Activated gamma-delta T cell treated with anti-CD3 and anti-CD28 coated beads, Interleukin-2, amount 50 U/mL, for 16 hours (primary cell): ENCODE data around the gene NELL2.

Experiments used
- DNase-seq: peaks from one replicate; pipeline ENCODE4 v3.0.0-alpha.2; 2020; ENCODE audit warnings: low read depth

The NELL2 gene

DNA sequence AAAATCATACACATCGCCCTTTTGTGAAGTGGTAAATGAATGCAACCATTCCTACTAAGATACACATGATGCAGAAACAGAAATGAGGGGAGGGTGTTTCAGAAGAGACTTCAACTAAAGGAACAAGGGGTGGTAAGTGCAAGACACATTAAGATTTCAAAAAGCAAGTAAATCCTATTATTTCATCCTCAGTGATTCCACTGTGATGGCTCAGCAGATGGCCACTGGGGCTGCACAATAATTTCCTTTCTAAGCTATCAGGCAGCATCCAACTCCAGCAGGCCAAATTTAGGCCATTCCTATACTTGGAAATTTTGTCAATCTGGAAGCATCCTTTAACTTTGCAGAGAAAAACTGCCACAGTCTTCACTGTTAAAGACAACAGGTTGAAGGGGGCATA is 272.4 kb downstream of the NELL2 start:
- DNase-seq, result no peak

DNA sequence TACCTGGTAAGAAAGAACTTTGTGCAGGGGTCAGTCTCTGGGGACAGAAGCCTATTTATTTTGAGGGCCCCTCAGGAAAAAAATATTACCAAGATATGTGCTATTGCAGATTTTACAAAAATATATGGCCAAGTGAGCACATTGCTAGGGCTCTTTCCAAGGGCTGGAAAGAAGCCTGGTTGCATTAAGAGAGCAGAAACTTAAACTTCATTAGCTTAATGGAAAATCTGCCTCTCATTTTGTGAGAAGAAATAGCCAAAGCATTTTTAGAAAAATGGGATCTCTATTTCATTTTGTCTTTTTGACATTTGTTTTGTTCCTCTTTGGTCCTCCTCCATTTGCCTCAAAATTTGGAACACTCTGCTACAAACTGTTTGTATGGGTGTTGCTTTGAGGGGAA is 283.5 kb downstream of the NELL2 start:
- no peak for DNase-seq

GRCh38 chr12:44589697-44590096 is 286.4 kb downstream of the NELL2 start:
- no peak for DNase-seq

DNA sequence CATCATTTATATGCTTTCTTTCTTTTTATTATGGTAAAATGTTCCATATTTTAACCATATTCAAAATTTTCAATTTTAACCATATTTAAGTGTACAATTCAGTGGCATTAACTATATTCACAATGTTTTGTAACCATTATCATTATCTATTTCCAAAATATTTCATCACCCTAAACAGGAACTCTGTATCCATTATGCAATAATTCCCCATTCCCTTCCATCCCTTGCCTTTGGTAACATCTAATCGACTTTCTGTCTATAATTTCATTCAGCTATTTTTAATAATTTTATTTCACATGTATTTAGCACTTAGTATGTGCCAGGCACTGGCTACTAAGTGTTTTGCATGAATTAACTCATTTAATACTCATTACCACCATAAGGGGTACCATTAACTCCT is 287.5 kb downstream of the NELL2 start:
- no peak for DNase-seq

DNA sequence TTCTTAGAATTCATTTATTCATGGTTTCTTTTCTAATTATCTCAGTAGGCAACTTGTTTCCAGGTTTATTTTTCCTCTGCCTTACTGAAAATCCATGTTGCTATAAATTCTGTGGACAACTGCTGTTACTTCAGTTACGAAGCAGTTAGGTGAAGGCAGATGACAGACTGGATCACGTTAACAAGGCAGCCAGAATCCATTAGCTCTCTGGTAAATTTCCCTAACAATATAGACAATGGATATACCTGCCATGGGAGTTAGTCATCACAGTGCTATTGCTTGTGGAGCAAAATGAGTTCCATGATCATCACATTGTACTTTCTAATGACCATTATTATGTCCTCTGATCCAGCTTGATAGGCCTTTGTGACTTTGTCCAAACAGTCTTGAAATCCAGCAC is 291.5 kb downstream of the NELL2 start:
- DNase-seq, result no peak

- no peak for DNase-seq
Measured at GRCh38 chr12:44582521-44582920, 293.6 kb downstream of the NELL2 start.

- DNase-seq, result no peak
Measured at GRCh38 chr12:44581642-44582242, 294.4 kb downstream of the NELL2 start.

DNA sequence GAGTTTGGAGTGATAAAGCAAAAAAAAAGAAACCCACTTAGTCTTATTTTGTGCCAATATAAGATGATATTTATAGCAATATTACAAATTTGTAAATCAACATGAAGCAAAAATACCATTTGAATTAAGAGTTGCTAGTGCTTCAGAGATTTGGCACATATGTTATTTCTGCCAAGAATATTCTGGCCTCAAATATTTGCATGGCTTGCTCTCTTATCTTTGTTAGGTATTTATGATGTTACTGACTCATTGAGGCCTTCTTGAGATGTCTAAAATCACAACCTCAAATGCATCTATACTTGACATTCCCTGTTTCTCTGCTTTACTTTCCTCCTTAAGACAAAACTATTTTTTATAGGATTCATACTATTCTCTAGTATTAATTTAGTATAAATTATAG is 301.5 kb downstream of the NELL2 start:
- no peak for DNase-seq

- DNase-seq, result no peak
Measured at GRCh38 chr12:44573723-44574122, 302.4 kb downstream of the NELL2 start.

- no peak for DNase-seq
Measured at GRCh38 chr12:44571006-44571550, 305.0 kb downstream of the NELL2 start.

GRCh38 chr12:44570036-44570583 is 306.0 kb downstream of the NELL2 start:
- no peak for DNase-seq

DNA sequence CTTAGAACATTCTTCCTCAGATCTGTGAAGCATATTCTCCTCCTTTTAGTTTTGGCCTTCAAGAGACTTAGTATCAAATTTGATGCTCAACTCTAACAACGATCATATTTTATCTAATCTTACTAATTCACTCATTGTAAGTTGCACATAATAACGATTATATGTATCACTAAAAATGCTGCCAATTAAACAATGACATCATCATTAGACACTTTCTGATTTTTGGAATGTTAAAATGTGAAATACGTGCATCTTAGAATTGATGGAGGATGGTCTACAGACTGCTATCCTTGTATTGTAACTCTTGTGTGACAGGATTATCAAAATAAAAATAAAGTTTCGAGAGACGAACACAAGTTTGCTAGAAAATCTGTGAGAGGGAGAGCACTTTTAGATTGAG is 311.0 kb downstream of the NELL2 start:
- no peak for DNase-seq

- DNase-seq, result no peak
Measured at GRCh38 chr12:44563486-44563885, 312.6 kb downstream of the NELL2 start.

- no peak for DNase-seq
Measured at GRCh38 chr12:44558340-44559100, 317.6 kb downstream of the NELL2 start.

DNA sequence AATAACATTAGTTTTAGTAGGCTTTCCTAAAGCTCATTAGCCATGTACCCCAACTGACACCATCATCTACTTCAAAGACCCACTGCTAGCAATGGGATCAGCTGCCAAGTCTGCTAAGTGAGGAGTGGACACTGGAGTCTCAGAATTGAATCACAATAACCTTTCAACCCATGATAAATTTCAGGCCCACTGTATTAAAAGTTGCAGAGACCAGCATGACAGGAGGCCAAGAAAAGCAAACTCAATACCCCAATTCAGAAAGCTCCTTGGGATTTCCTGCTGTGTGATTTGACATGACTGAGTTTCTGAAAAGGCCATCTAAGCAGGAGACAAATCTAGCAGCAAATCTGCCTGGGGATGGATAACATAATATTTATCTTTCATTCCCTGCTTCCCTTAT is 320.7 kb downstream of the NELL2 start:
- DNase-seq, result no peak

DNA sequence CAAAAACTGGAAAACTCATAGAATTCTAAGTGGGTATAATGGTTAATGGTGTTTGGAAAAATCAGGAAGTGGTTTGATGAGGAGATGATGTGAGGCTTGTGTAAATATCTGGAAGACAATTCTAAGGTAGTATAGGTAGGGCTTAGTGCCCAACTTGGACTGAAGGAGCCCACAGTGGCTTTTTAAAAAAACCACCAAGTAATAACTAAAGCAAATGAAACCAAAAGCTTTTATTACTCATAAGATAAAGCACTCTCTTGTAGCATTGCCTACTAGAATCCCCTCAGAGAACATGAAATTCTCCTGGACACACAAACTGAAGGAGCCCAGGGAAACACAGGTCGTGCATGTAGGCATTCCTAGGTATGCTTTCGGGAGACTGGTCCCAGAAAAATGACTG is 324.5 kb downstream of the NELL2 start:
- no peak for DNase-seq

DNA sequence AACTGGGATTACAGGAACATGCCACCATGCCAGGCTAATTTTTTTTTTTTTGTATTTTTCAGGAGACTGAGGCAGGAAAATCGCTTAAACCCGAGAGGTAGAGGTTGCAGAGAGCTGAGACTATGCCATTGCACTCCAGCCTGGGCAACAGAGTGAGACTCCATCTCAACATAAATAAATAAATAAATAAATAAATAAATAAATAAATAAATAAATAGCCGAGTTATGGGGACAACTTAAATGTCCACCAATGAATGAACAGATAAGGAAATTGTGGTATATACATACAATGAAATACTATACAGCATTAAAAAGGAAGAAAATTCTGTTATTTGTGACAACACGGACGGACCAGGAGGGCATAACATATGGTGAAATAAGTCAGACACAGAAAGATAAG is 325.7 kb downstream of the NELL2 start:
- DNase-seq, result no peak

DNA sequence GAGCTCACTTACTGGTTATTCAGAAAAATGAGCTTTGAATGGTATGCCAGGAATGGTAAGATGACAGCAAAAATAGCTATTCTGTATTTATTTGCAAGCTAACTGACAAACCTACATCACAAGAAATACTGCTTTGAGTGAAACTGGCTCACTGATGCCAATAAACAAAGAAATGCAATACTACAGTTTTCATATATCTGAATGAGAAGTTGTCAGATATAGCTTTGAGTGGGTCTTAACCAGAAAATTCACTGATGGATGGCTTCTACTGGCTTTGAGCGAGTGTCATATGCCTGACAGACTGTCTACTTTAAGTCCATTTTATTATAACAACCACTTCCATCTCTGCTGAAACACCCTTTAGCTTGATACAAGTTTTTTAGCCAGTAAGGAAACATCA is 330.1 kb downstream of the NELL2 start:
- DNase-seq, result no peak

- DNase-seq, result no peak
Measured at GRCh38 chr12:44544018-44544417, 332.1 kb downstream of the NELL2 start.

GRCh38 chr12:44542716-44543115 is 333.4 kb downstream of the NELL2 start:
- no peak for DNase-seq

GRCh38 chr12:44537354-44537753 is 338.8 kb downstream of the NELL2 start:
- DNase-seq, result no peak

DNA sequence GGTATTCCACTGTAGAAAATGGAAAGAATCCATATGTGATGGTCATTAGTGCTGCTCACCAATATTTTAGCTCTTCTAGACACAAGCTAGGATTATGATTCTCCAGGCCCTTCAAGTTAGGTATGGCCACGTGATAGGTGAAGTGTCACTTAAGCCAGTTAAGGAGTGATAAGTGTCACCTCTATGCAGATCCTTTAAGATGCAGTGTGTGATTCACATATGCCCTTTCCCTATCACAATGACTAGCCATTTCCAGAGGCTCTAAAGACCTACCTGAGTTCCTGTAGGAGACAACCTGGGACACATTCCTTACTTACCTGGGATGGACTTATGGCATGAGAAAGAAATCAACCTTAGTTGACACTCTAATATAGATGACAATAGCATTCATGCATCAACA is 343.2 kb downstream of the NELL2 start:
- DNase-seq, result no peak

- DNase-seq, result no peak
Measured at GRCh38 chr12:44531320-44531971, 344.7 kb downstream of the NELL2 start.
